KMS-11 (cell line): Measurements from ENCODE around the gene RNLS.

Source experiments
- H2AFZ ChIP-seq: fragments of 200-600 bp; sonication (generic); 2 replicates; pipeline ENCODE4 v1.6.1; 2016; ENCODE audit warnings: antibody characterized with exemption, mixed run types, low read depth
- H3K27ac ChIP-seq: fragments of 200-600 bp; sonication (generic); 2 replicates; pipeline ENCODE4 v1.6.1; 2016; ENCODE audit warnings: mild to moderate bottlenecking, mixed run types
- H3K27me3 ChIP-seq: fragments of 200-600 bp; sonication (generic); 2 replicates; pipeline ENCODE4 v1.6.1; 2017; ENCODE audit warnings: mild to moderate bottlenecking, low read depth, mixed run types, moderate library complexity; ENCODE audit not compliant: insufficient read depth
- H3K36me3 ChIP-seq: fragments of 200-600 bp; sonication (generic); 2 replicates; pipeline ENCODE4 v1.6.1; 2017; ENCODE audit warnings: mild to moderate bottlenecking, mixed run types; ENCODE audit not compliant: insufficient read depth
- H3K4me1 ChIP-seq: fragments of 200-600 bp; sonication (generic); 2 replicates; pipeline ENCODE4 v1.6.1; 2016; ENCODE audit warnings: mild to moderate bottlenecking, low read depth, mixed run types; ENCODE audit not compliant: poor library complexity, severe bottlenecking
- H3K4me2 ChIP-seq: fragments of 200-600 bp; sonication (generic); 2 replicates; pipeline ENCODE4 v1.7.0; 2016; ENCODE audit warnings: mild to moderate bottlenecking, mixed run types
- H3K4me3 ChIP-seq: fragments of 200-600 bp; sonication (generic); IDR thresholded peaks from 2 replicates; pipeline ENCODE4 v1.6.1; 2017; ENCODE audit warnings: low read depth, low read length, mixed read lengths; ENCODE audit not compliant: insufficient read depth
- H3K79me2 ChIP-seq: fragments of 200-600 bp; sonication (generic); 2 replicates; pipeline ENCODE4 v1.6.1; 2016; ENCODE audit warnings: low read depth, mixed run types; ENCODE audit not compliant: insufficient read depth
- H3K9ac ChIP-seq: fragments of 200-600 bp; sonication (generic); 2 replicates; pipeline ENCODE4 v1.6.1; 2016; ENCODE audit warnings: mild to moderate bottlenecking, mixed run types
- H4K20me1 ChIP-seq: fragments of 200-600 bp; sonication (generic); 2 replicates; pipeline ENCODE4 v1.6.1; 2016; ENCODE audit warnings: mild to moderate bottlenecking, mixed run types; ENCODE audit not compliant: insufficient read depth
- TF ChIP-seq, protein P1 (sequence below): fragments of 200-600 bp; sonication (generic); conservative IDR thresholded peaks from 2 replicates; pipeline ENCODE4 v1.6.1; 2017; ENCODE audit warnings: low read depth, mild to moderate bottlenecking, antibody characterized with exemption, low read length, moderate library complexity, mixed read lengths

The RNLS gene

DNA sequence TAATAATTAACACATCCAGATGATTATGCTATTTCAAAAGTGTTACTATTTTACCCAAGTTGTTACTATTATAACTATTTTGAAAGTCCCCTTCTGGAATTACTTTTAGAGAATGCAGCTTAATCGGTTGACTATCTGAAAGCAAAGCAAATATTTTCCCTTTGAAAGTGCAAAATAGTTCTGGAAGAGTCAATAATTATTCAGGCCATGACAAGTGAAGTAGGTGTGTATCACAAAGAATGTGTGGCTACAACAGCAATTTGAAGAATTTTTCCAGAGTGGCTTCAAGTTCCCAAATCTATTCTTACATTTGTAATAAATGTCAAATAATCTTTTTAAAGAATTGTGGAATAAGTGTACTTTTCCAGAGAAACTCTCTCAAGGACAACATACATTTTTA is 42.8 kb downstream of the RNLS start:
- H3K4me3 ChIP-seq, result no peak overlapping the region

DNA sequence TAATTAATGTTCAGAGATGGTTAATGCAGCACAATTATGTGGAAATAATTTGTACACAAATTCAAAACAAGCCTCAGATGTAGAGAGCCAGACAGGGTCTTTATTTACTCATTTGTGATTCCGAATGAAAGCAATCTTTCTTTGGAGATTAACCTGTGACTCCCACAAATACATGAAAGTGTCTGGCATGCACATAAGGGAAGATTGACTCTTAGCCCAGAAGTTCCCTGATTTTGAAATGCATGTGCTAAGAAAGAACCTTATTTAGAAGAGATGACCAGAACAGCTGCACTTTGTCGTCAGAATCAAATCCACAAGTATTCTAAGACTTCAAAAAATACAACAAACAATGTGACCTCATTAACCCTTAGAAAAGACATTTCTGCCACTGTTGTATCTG is 45.1 kb downstream of the RNLS start:
- Histone ChIP-seq H3K27me3 (no peaks in the 10 kb centered on the region), H3K4me3 (no peak overlapping the region), H2AFZ (no peak overlapping the region), H3K27ac (no peak overlapping the region), H3K4me2 (no peak overlapping the region), H4K20me1 (no peaks in the 10 kb centered on the region), H3K79me2 (no peaks in the 10 kb centered on the region), H3K9ac (no peak overlapping the region), H3K4me1 (no peaks in the 10 kb centered on the region), H3K36me3 (no peaks in the 10 kb centered on the region)
- TF ChIP-seq, protein P1, sequence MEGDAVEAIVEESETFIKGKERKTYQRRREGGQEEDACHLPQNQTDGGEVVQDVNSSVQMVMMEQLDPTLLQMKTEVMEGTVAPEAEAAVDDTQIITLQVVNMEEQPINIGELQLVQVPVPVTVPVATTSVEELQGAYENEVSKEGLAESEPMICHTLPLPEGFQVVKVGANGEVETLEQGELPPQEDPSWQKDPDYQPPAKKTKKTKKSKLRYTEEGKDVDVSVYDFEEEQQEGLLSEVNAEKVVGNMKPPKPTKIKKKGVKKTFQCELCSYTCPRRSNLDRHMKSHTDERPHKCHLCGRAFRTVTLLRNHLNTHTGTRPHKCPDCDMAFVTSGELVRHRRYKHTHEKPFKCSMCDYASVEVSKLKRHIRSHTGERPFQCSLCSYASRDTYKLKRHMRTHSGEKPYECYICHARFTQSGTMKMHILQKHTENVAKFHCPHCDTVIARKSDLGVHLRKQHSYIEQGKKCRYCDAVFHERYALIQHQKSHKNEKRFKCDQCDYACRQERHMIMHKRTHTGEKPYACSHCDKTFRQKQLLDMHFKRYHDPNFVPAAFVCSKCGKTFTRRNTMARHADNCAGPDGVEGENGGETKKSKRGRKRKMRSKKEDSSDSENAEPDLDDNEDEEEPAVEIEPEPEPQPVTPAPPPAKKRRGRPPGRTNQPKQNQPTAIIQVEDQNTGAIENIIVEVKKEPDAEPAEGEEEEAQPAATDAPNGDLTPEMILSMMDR, result no peak

More for the DNA sequence above, 42.8 kb downstream of the RNLS start:
- Histone ChIP-seq H3K9ac (no peak overlapping the region), H3K36me3 (no peaks in the 10 kb centered on the region), H3K4me1 (no peaks in the 10 kb centered on the region), H4K20me1 (no peaks in the 10 kb centered on the region), H3K79me2 (no peaks in the 10 kb centered on the region), H2AFZ (no peak overlapping the region), H3K27ac (no peak overlapping the region), H3K4me2 (no peak overlapping the region), H3K27me3 (no peaks in the 10 kb centered on the region)
- TF ChIP-seq, protein P1, result no peak

DNA sequence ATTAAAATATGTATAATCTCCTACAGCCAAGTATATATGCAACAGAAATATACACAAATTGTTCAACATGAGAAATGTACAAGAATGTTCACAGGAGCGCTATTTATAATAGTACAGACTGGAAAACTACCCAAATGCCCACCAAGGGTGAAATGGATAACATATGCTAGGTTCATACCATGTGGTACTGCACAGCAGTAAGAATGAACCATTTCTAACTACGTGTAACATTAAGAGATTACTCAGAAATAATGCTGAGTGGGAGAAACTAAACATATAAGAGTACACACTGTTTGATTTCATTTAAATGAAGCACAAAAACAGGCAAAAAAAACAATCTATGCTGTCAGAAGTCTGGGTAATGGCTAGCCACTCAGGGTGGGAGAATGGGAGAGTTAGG is 45.8 kb downstream of the RNLS start:
- no peaks in the 10 kb centered on the region for H3K36me3 ChIP-seq
- H3K9ac ChIP-seq, result no peak overlapping the region
- no peaks in the 10 kb centered on the region for H3K27me3 ChIP-seq
- H3K27ac ChIP-seq, result no peak overlapping the region
- no peaks in the 10 kb centered on the region for H3K4me1 ChIP-seq
- no peaks in the 10 kb centered on the region for H3K79me2 ChIP-seq
- H3K4me3 ChIP-seq, result no peak overlapping the region
- no peak overlapping the region for H2AFZ ChIP-seq
- no peaks in the 10 kb centered on the region for H4K20me1 ChIP-seq
- no peak overlapping the region for H3K4me2 ChIP-seq
- TF ChIP-seq, protein P1, result no peak

DNA sequence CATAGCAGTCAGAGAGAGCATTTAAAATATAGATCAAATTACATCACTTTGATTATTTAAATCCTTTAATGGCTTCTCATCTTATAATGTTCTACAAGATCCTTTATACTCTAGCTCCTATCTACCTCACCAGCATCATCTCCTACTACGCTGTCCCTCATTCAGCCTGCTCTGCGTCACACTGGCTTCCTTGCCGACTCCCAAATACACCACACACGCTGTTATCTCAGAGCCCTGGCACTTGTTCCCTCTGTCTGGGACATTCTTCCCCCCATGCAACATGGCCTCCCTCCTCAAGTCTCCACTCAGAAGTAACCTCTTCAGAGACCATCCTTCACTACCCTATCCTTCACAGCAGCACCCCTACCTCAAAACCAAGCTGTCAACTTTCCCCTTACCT is 46.7 kb downstream of the RNLS start:
- no peaks in the 10 kb centered on the region for H3K79me2 ChIP-seq
- TF ChIP-seq, protein P1, result no peak
- no peak overlapping the region for H3K27ac ChIP-seq
- no peak overlapping the region for H2AFZ ChIP-seq
- H3K4me3 ChIP-seq, result no peak overlapping the region
- H3K4me2 ChIP-seq, result no peak overlapping the region
- H4K20me1 ChIP-seq, result no peaks in the 10 kb centered on the region
- H3K36me3 ChIP-seq, result no peaks in the 10 kb centered on the region
- no peaks in the 10 kb centered on the region for H3K27me3 ChIP-seq
- no peaks in the 10 kb centered on the region for H3K4me1 ChIP-seq
- H3K9ac ChIP-seq, result no peak overlapping the region
